Transverse colon (tissue), 3 donors: Measurements from ENCODE around the gene PLEKHG4B.

Experiments used
- EP300 ChIP-seq: sonication (generic); formaldehyde crosslinking; IDR thresholded peaks from one replicate; pipeline ENCODE4 v1.6.1; 2017; ENCODE audit warnings: antibody characterized with exemption, low read depth
- TF ChIP-seq, protein P1 (sequence below), 5 experiments: fragments of 200-600 bp in 3 of 5; fragments of 450-650 bp in 2 of 5; sonication (generic) in 3 of 5; IDR thresholded peaks; 1 replicate in 2 of 5; 2 replicates in 3 of 5; pipeline ENCODE4 v1.5.1; 2016 to 2017; ENCODE audit warnings: antibody characterized with exemption in 5 of 5, inconsistent platforms in 3 of 5, mild to moderate bottlenecking in 2 of 5, moderate library complexity in 1 of 5

DNA sequence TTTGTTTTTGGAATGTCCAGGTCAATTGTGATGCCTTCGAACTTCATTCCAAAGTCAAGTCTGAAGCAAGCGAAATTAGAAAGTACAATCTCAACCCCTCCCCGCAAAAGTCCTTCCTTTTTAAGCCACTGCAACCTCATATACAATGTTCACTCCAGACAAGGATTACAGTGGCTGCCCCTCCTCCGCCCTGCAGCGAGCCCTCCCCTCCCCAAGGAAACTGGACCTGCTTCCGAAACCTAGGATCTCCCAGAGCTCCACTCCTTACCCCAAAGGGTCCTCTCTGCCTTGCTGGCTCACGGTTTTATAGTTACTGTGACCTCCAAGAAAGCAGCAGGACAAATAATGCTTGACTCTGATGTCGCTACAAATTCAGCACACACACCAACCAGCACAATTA is 109.7 kb downstream of the PLEKHG4B start:
- no peak for TF ChIP-seq EP300
- TF ChIP-seq, protein P1, sequence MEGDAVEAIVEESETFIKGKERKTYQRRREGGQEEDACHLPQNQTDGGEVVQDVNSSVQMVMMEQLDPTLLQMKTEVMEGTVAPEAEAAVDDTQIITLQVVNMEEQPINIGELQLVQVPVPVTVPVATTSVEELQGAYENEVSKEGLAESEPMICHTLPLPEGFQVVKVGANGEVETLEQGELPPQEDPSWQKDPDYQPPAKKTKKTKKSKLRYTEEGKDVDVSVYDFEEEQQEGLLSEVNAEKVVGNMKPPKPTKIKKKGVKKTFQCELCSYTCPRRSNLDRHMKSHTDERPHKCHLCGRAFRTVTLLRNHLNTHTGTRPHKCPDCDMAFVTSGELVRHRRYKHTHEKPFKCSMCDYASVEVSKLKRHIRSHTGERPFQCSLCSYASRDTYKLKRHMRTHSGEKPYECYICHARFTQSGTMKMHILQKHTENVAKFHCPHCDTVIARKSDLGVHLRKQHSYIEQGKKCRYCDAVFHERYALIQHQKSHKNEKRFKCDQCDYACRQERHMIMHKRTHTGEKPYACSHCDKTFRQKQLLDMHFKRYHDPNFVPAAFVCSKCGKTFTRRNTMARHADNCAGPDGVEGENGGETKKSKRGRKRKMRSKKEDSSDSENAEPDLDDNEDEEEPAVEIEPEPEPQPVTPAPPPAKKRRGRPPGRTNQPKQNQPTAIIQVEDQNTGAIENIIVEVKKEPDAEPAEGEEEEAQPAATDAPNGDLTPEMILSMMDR (IDR thresholded peaks at IDR 0.05): no peak
